ENCODE data around the gene ADAP2.

- TF ChIP-seq EP300 (IDR thresholded peaks at IDR 0.05) (no peak), CTCF (IDR thresholded peaks at IDR 0.05) (no peak), POLR2AphosphoS5 (IDR thresholded peaks at IDR 0.05) (no peak)
Observed at GRCh38 chr17:30929081-30929633, 7.4 kb downstream of the ADAP2 start.
